Hepatocyte (in vitro differentiated cells): Measurements from ENCODE around the gene ETV5. TPM values are rescaled to one million over a fixed set of nuclear protein-coding genes. Genes with fewer than 3 reads are reported as not detected.
A peak's percentile ranks its signal among the peaks of the same experiment; 100 is the strongest.

Source experiments
- DNase-seq: peaks from one replicate; pipeline ENCODE4 v3.0.0-alpha.2; 2016; ENCODE audit warnings: low spot score
- H2AFZ ChIP-seq: fragments of 200-600 bp; sonication (generic); 2 replicates; pipeline ENCODE4 v1.6.0; 2016; ENCODE audit warnings: antibody characterized with exemption, mild to moderate bottlenecking
- H3K27ac ChIP-seq: fragments of 200-600 bp; sonication (generic); 2 replicates; pipeline ENCODE4 v1.5.1; 2016; ENCODE audit warnings: mild to moderate bottlenecking
- H3K27me3 ChIP-seq: fragments of 200-600 bp; sonication (generic); 2 replicates; pipeline ENCODE4 v1.6.1; 2016
- H3K36me3 ChIP-seq: fragments of 200-600 bp; sonication (generic); replicated peaks from 2 replicates; pipeline ENCODE4 v1.5.1; 2016; ENCODE audit warnings: low read depth; ENCODE audit not compliant: insufficient read depth
- H3K4me1 ChIP-seq: fragments of 200-600 bp; sonication (generic); 2 replicates; pipeline ENCODE4 v1.5.1; 2016; ENCODE audit warnings: mild to moderate bottlenecking, moderate library complexity; ENCODE audit not compliant: insufficient read depth
- H3K4me2 ChIP-seq: fragments of 200-600 bp; sonication (generic); 2 replicates; pipeline ENCODE4 v1.6.0; 2016
- H3K4me3 ChIP-seq: fragments of 200-600 bp; sonication (generic); 2 replicates; pipeline ENCODE4 v1.5.1; 2016; ENCODE audit warnings: mild to moderate bottlenecking
- H3K79me2 ChIP-seq: fragments of 200-600 bp; sonication (generic); 2 replicates; pipeline ENCODE4 v1.6.0; 2017; ENCODE audit warnings: mild to moderate bottlenecking
- H3K9me2 ChIP-seq: fragments of 200-600 bp; sonication (generic); replicated peaks from 2 replicates; pipeline ENCODE4 v1.6.0; 2017; ENCODE audit warnings: mild to moderate bottlenecking; ENCODE audit not compliant: insufficient read depth
- H3K9me3 ChIP-seq: fragments of 200-600 bp; sonication (generic); 2 replicates; pipeline ENCODE4 v1.5.1; 2016; ENCODE audit warnings: low read depth, mild to moderate bottlenecking
- H4K20me1 ChIP-seq: fragments of 200-600 bp; sonication (generic); 2 replicates; pipeline ENCODE4 v1.6.0; 2016; ENCODE audit warnings: mild to moderate bottlenecking; ENCODE audit not compliant: insufficient read depth, poor library complexity, severe bottlenecking
- EZH2 ChIP-seq: fragments of 200-600 bp; sonication (generic); IDR thresholded peaks from 2 replicates; pipeline ENCODE4 v1.6.1; 2016; ENCODE audit warnings: antibody characterized with exemption, mild to moderate bottlenecking, borderline replicate concordance
- EZH2phosphoT487 ChIP-seq: fragments of 200-600 bp; sonication (generic); IDR thresholded peaks from one replicate; pipeline ENCODE4 v1.6.1; 2018; ENCODE audit warnings: antibody characterized with exemption, mild to moderate bottlenecking, low read depth, moderate library complexity; ENCODE audit not compliant: unreplicated experiment, severe bottlenecking
- WGBS: methylation state at CpG from one replicate; pipeline ENCODE4 v1.1.6; 2016; ENCODE audit warnings: low lambda C conversion rate; ENCODE audit errors: missing lambda C conversion rate; 5-methylcytosine and 5-hydroxymethylcytosine counted together
- polyA plus RNA-seq: library from polyadenylated mRNA; unstranded; fragments of >200 nt; fragmentation: Nextera tagmentation; extraction: Ambion mirVana; gene quantifications from 2 replicates; pipeline ENCODE4 v1.2.1, GENCODE V29; 2016
- total RNA-seq: library from RNA; depleted of rRNA; stranded (reverse); fragments of >200 nt; gene quantifications from 2 replicates; pipeline ENCODE4 v1.2.3, GENCODE V29; 2014
- TF ChIP-seq, protein P1 (sequence below): fragments of 200-600 bp; sonication (generic); IDR thresholded peaks from 2 replicates; pipeline ENCODE4 v1.5.1; 2016; ENCODE audit warnings: antibody characterized with exemption, mild to moderate bottlenecking; ENCODE audit not compliant: poor library complexity

ETV5 gene
- total and polyA plus RNA-seq, 2 experiments from 2014 or later: 12.2 to 15.0 TPM

DNA sequence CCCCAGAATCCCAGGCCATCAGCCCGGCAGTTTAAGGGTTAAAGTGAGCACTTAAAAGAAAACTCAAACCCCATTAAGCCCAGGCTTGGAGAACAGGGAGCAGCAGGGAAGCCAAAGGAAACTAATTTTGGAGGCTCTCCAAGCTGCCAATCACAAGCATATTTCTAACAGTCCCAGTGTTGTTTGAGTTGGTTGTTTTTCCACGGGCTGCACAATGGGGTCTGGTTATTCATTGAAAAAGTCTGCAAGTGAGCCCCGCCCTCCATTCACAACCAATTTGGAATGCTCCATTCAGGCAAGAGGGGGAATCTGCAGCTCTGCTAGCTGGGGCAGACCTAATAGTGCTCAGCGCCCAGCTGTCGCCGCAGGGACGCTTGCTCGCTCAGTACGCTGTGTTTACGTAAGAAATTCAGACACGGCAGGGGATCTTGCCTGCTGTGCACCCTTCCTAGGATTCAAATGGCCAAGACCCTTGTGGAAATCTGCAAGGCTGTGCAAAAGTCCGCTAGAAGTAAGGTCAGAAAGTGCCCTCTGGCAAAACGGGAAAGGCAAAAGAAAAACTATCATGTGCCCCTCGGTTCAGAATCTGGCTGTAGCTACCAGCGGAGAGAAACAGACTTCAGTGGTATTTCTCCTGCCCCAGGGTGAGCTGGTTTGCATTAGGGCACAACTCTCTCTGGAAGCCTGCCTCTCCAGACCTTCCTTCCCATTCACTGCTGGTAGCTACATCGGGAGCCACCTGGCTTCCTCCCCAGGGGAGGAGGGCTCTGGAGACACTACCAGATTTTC lies 11.0 kb downstream of the ETV5 start:
- TF ChIP-seq EZH2phosphoT487: no peak
- TF ChIP-seq, protein P1, sequence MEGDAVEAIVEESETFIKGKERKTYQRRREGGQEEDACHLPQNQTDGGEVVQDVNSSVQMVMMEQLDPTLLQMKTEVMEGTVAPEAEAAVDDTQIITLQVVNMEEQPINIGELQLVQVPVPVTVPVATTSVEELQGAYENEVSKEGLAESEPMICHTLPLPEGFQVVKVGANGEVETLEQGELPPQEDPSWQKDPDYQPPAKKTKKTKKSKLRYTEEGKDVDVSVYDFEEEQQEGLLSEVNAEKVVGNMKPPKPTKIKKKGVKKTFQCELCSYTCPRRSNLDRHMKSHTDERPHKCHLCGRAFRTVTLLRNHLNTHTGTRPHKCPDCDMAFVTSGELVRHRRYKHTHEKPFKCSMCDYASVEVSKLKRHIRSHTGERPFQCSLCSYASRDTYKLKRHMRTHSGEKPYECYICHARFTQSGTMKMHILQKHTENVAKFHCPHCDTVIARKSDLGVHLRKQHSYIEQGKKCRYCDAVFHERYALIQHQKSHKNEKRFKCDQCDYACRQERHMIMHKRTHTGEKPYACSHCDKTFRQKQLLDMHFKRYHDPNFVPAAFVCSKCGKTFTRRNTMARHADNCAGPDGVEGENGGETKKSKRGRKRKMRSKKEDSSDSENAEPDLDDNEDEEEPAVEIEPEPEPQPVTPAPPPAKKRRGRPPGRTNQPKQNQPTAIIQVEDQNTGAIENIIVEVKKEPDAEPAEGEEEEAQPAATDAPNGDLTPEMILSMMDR: no peak
- no peak for TF ChIP-seq EZH2
- H3K4me1 ChIP-seq: peaks cover 27% of the 10 kb centered on the region
- no peaks in the 10 kb centered on the region for H3K79me2 ChIP-seq
- H3K9me2 ChIP-seq: no peaks in the 10 kb centered on the region
- peak overlapping the region; percentile 77 for H3K4me2 ChIP-seq
- H3K27me3 ChIP-seq: no peaks in the 10 kb centered on the region
- 1% methylated on average over 16 of the region's 16 CpGs for WGBS
- peak overlapping the region; percentile 17 for H3K27ac ChIP-seq
- no peaks in the 10 kb centered on the region for H4K20me1 ChIP-seq
- peak overlapping the region; percentile 4 for H2AFZ ChIP-seq
- no peaks in the 10 kb centered on the region for H3K36me3 ChIP-seq
- no peak overlapping the region for H3K4me3 ChIP-seq
- DNase-seq: peak; percentile 87
- no peaks in the 10 kb centered on the region for H3K9me3 ChIP-seq

DNA sequence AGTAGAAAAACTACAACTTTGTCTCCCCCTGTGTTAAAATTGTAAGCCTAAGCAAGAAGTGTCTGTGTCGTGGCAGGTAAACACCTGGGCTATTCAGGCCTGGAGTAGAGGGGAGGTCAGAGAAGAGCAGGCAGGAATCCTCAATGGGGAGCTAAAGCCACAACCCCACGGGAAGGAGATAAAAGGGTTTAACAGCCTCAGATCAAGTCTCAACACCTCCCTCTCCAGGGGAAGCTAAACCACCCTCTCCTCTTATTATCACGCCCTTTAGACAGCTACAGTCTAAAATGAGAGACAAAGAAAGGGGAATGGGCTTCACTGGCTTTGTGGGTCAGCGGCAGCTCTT lies 11.6 kb downstream of the ETV5 start:
- no peak overlapping the region for H2AFZ ChIP-seq
- no peaks in the 10 kb centered on the region for H3K9me2 ChIP-seq
- peak overlapping the region; percentile 17 for H3K27ac ChIP-seq
- no peaks in the 10 kb centered on the region for H3K36me3 ChIP-seq
- H3K27me3 ChIP-seq: no peaks in the 10 kb centered on the region
- no peaks in the 10 kb centered on the region for H4K20me1 ChIP-seq
- TF ChIP-seq, protein P1: no peak
- TF ChIP-seq EZH2phosphoT487 (no peak), EZH2 (no peak)
- no peaks in the 10 kb centered on the region for H3K9me3 ChIP-seq
- H3K4me3 ChIP-seq: no peak overlapping the region
- H3K4me1 ChIP-seq: peaks cover 26% of the 10 kb centered on the region
- 19% methylated on average over 4 of the region's 4 CpGs for WGBS
- H3K4me2 ChIP-seq: peak overlapping the region; percentile 77
- no peaks in the 10 kb centered on the region for H3K79me2 ChIP-seq
- no peak for DNase-seq

DNA sequence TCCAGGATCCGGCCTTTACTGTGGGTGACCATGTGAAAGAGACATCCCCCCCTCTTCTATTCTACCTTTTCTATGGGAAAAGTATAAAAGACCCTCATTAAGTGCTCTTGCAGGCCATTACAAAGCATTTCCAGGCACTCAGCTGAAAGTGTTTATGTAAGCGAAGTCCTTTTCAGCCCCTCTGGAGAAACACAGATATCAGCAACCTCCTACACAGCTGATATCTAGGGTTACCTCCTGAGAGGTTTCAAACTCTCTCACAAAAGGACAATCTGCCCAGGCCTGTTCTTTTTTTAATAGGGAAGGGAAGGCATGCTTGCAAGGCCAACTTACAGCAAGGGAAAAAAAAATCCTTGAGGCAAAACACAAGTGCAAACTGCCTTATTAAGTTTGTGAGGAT lies 12.6 kb downstream of the ETV5 start:
- no peaks in the 10 kb centered on the region for H4K20me1 ChIP-seq
- no peak for DNase-seq
- H2AFZ ChIP-seq: no peak overlapping the region
- no peak for TF ChIP-seq EZH2phosphoT487
- TF ChIP-seq EZH2: no peak
- TF ChIP-seq, protein P1: no peak
- no peaks in the 10 kb centered on the region for H3K27me3 ChIP-seq
- no peak overlapping the region for H3K4me3 ChIP-seq
- 61% methylated on average over 2 of the region's 2 CpGs for WGBS
- H3K27ac ChIP-seq: no peak overlapping the region
- H3K4me1 ChIP-seq: peaks cover 26% of the 10 kb centered on the region
- H3K79me2 ChIP-seq: no peaks in the 10 kb centered on the region
- H3K36me3 ChIP-seq: no peaks in the 10 kb centered on the region
- no peaks in the 10 kb centered on the region for H3K9me2 ChIP-seq
- H3K9me3 ChIP-seq: no peaks in the 10 kb centered on the region
- no peak overlapping the region for H3K4me2 ChIP-seq
